HEK293 (cell line): Measurements from ENCODE around the gene CRIM1.

Experiments used
- CTCF ChIA-PET: fragments of 350-600 bp; formaldehyde crosslinking; extraction: SDS; loops from one replicate; lab custom pipeline; 2021; ENCODE audit warnings: antibody characterized with exemption; lab: Yijun Ruan, JAX
- POLR2A ChIA-PET: fragments of 300-600 bp; formaldehyde crosslinking; extraction: SDS; loops from one replicate; lab custom pipeline; 2020; ENCODE audit warnings: antibody characterized with exemption, inconsistent platforms; lab: Yijun Ruan, JAX
- H3K27ac ChIP-seq: fragments of 200-500 bp; sonication (Bioruptor generic); 2 replicates; pipeline ENCODE4 v1.5.1; 2014; ENCODE audit warnings: low read depth, low read length, control low read depth, inconsistent platforms; ENCODE audit errors: extremely low read depth
- H3K36me3 ChIP-seq, 2 experiments: fragments of 200-500 bp in 1 of 2; sonication (Bioruptor generic) in 1 of 2; 1 replicate in 1 of 2; 2 replicates in 1 of 2; pipeline ENCODE4 v1.5.1; 2014 to 2017; ENCODE audit warnings: inconsistent platforms in 2 of 2, low read length in 2 of 2; ENCODE audit not compliant: control insufficient read depth in 2 of 2, insufficient read depth in 1 of 2
- H3K4me1 ChIP-seq: fragments of 200-500 bp; sonication (Bioruptor generic); 2 replicates; pipeline ENCODE4 v1.5.1; 2014; ENCODE audit warnings: mild to moderate bottlenecking, low read length, inconsistent platforms; ENCODE audit not compliant: control insufficient read depth, insufficient read depth
- H3K4me3 ChIP-seq: 2 replicates; pipeline ENCODE4 v1.5.1; 2011; ENCODE audit warnings: low read depth, mild to moderate bottlenecking, control low read depth, low read length, moderate library complexity
- H3K9me3 ChIP-seq: fragments of 200-500 bp; sonication (Bioruptor generic); 2 replicates; pipeline ENCODE4 v1.5.1; 2014; ENCODE audit warnings: low read depth, low read length, inconsistent platforms; ENCODE audit not compliant: control insufficient read depth, insufficient read depth
- GFI1B ChIP-seq: fragments of 450-650 bp; formaldehyde crosslinking; IDR thresholded peaks from 2 replicates; pipeline ENCODE4 v1.5.1; 2016; ENCODE audit warnings: missing biosample characterization, missing genetic modification characterization
- HOXA7 ChIP-seq: sonication (generic); formaldehyde crosslinking; IDR thresholded peaks from 2 replicates; pipeline ENCODE4 v1.8.1; 2022; ENCODE audit warnings: missing genetic modification reagents, borderline replicate concordance
- IKZF3 ChIP-seq: fragments of 450-650 bp; IDR thresholded peaks from 2 replicates; pipeline ENCODE4 v1.5.0; 2018; ENCODE audit warnings: missing biosample characterization, mild to moderate bottlenecking, missing genetic modification characterization, moderate library complexity
- ZBTB17 ChIP-seq: fragments of 450-650 bp; formaldehyde crosslinking; IDR thresholded peaks from 2 replicates; pipeline ENCODE4 v1.5.1; 2016; ENCODE audit warnings: missing biosample characterization, missing genetic modification characterization
- ZFP3 ChIP-seq: fragments of 450-650 bp; formaldehyde crosslinking; IDR thresholded peaks from 2 replicates; pipeline ENCODE4 v1.5.1; 2016; ENCODE audit warnings: low read depth, missing biosample characterization, missing genetic modification characterization
- ZNF132 ChIP-seq: fragments of 450-650 bp; formaldehyde crosslinking; IDR thresholded peaks from 2 replicates; pipeline ENCODE4 v1.5.1; 2017; ENCODE audit warnings: missing biosample characterization, missing genetic modification characterization, borderline replicate concordance
- ZNF324 ChIP-seq: fragments of 450-650 bp; formaldehyde crosslinking; IDR thresholded peaks from 2 replicates; pipeline ENCODE4 v1.5.1; 2016; ENCODE audit warnings: missing biosample characterization, missing genetic modification characterization
- ZNF335 ChIP-seq: fragments of 450-650 bp; formaldehyde crosslinking; conservative IDR thresholded peaks from 2 replicates; pipeline ENCODE4 v1.5.1; 2016; ENCODE audit warnings: missing biosample characterization, missing genetic modification characterization
- ZNF350 ChIP-seq: fragments of 450-650 bp; formaldehyde crosslinking; IDR thresholded peaks from 2 replicates; pipeline ENCODE4 v1.5.0; 2017; ENCODE audit warnings: missing biosample characterization, mild to moderate bottlenecking, missing genetic modification characterization
- ZNF48 ChIP-seq: fragments of 450-650 bp; formaldehyde crosslinking; IDR thresholded peaks from 2 replicates; pipeline ENCODE4 v1.5.1; 2016; ENCODE audit warnings: missing biosample characterization, missing genetic modification characterization
- ZNF777 ChIP-seq: fragments of 450-650 bp; formaldehyde crosslinking; IDR thresholded peaks from 2 replicates; pipeline ENCODE4 v1.5.1; 2017; ENCODE audit warnings: missing biosample characterization, missing genetic modification characterization, borderline replicate concordance
- ZNF792 ChIP-seq: fragments of 450-650 bp; formaldehyde crosslinking; IDR thresholded peaks from 2 replicates; pipeline ENCODE4 v1.5.1; 2016; ENCODE audit warnings: missing biosample characterization, missing genetic modification characterization
- ZSCAN16 ChIP-seq: fragments of 450-650 bp; formaldehyde crosslinking; IDR thresholded peaks from 2 replicates; pipeline ENCODE4 v1.5.1; 2016; ENCODE audit warnings: missing biosample characterization, missing genetic modification characterization
- TF ChIP-seq, protein P1 (sequence below): fragments of 450-650 bp; formaldehyde crosslinking; IDR thresholded peaks from 2 replicates; pipeline ENCODE4 v1.5.1; 2016; ENCODE audit warnings: missing biosample characterization, missing genetic modification characterization
- TF ChIP-seq, protein P2 (sequence below): IDR thresholded peaks from 2 replicates; pipeline ENCODE4 v1.6.1; 2011; ENCODE audit warnings: mild to moderate bottlenecking, low read depth, low read length, borderline replicate concordance
- TF ChIP-seq, protein P3 (sequence below): fragments of 450-650 bp; formaldehyde crosslinking; IDR thresholded peaks from 2 replicates; pipeline ENCODE4 v1.5.1; 2016; ENCODE audit warnings: missing biosample characterization, missing genetic modification characterization
- TF ChIP-seq, protein P4 (sequence below): fragments of 450-650 bp; formaldehyde crosslinking; IDR thresholded peaks from 2 replicates; pipeline ENCODE4 v1.5.1; 2016; ENCODE audit warnings: missing biosample characterization, missing genetic modification characterization, borderline replicate concordance

The CRIM1 gene

DNA sequence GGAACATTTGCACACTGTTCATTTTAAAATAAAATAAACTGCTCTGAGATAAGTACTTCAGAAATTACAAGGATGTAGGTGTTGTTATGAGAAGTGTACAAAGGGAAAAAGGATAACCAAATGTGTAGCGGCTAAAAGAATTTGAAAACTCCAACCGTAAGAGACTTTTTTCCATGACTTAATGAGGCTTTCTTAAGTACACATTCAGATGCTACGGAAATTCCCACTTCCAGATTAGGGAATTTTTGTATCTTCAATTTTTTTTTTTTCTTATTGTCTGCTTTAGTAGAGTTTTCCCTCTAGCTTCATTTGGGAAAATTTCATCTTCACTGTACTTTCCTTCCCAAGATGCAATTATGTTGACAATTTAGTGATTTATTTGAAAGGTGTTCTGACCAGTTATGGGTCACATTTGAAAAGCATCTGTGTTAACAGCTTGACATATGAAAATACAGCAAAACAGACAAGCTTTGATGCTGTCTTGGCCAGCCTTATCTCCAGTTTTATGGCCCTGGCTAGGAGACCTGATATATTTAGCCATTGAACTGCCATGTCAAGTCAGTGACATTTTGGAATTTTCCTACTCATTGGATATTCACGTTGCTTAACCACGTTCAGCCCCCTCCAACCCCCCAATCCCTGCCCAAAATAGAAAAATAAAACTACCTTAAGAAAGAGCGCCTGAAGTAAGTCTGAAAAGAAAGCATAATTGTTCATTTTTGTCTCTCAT lies 136.8 kb downstream of the CRIM1 start:
- no peak overlapping the region for H3K4me3 ChIP-seq
- TF ChIP-seq, protein P1, sequence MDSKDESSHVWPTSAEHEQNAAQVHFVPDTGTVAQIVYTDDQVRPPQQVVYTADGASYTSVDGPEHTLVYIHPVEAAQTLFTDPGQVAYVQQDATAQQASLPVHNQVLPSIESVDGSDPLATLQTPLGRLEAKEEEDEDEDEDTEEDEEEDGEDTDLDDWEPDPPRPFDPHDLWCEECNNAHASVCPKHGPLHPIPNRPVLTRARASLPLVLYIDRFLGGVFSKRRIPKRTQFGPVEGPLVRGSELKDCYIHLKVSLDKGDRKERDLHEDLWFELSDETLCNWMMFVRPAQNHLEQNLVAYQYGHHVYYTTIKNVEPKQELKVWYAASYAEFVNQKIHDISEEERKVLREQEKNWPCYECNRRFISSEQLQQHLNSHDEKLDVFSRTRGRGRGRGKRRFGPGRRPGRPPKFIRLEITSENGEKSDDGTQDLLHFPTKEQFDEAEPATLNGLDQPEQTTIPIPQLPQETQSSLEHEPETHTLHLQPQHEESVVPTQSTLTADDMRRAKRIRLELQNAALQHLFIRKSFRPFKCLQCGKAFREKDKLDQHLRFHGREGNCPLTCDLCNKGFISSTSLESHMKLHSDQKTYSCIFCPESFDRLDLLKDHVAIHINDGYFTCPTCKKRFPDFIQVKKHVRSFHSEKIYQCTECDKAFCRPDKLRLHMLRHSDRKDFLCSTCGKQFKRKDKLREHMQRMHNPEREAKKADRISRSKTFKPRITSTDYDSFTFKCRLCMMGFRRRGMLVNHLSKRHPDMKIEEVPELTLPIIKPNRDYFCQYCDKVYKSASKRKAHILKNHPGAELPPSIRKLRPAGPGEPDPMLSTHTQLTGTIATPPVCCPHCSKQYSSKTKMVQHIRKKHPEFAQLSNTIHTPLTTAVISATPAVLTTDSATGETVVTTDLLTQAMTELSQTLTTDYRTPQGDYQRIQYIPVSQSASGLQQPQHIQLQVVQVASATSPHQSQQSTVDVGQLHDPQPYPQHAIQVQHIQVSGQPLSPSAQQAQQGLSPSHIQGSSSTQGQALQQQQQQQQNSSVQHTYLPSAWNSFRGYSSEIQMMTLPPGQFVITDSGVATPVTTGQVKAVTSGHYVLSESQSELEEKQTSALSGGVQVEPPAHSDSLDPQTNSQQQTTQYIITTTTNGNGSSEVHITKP (tag by site-specific recombination), result no peak
- no peak for TF ChIP-seq ZBTB17 (tag by site-specific recombination)
- TF ChIP-seq ZFP3, result no peak
- H3K36me3 ChIP-seq, result no peaks in the 10 kb centered on the region
- no peak overlapping the region for H3K27ac ChIP-seq
- CTCF ChIA-PET, result interaction anchor here (0.6 to 2.2 kb wide), 7 partner anchors 8 to 464 kb away, joined by 3 to 9 read pairs (median 3); no protein-coding TSS in a partner anchor
- no peaks in the 10 kb centered on the region for H3K4me1 ChIP-seq
- no peaks in the 10 kb centered on the region for H3K9me3 ChIP-seq
- POLR2A ChIA-PET, result interaction anchor here (1.0 kb wide), 1 partner anchor 137 kb away, joined by 4 read pairs; the partner anchor contains the start of gene CRIM1

DNA sequence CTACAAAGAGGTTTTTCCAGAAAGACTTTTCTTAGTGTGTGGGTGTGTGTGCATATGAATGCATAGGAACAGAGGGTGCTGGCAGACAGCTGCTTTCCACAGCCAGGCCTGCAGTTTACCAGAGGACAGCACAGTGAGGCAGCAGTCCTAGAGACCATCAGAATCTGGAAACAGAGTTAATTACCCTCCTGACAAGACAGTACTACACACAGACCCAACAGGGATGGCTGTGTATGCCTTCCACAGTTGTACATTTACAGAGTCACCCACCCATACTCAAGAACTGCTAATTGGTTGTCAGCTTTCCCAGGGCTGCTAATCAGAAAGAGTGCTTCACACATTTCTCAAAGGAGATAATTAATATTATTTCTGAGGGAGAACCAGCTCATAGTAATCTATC lies 137.7 kb downstream of the CRIM1 start:
- TF ChIP-seq HOXA7 (CRISPR knock-in tag) (no peak), IKZF3 (tag by site-specific recombination) (no peak), ZNF132 (no peak), ZNF335 (no peak), ZNF350 (no peak), ZNF324 (tag by site-specific recombination) (no peak), GFI1B (tag by site-specific recombination) (no peak), ZNF777 (no peak), ZNF48 (tag by site-specific recombination) (no peak), ZNF792 (tag by site-specific recombination) (no peak), ZSCAN16 (no peak)
- TF ChIP-seq, protein P2, sequence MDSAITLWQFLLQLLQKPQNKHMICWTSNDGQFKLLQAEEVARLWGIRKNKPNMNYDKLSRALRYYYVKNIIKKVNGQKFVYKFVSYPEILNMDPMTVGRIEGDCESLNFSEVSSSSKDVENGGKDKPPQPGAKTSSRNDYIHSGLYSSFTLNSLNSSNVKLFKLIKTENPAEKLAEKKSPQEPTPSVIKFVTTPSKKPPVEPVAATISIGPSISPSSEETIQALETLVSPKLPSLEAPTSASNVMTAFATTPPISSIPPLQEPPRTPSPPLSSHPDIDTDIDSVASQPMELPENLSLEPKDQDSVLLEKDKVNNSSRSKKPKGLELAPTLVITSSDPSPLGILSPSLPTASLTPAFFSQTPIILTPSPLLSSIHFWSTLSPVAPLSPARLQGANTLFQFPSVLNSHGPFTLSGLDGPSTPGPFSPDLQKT, result no peak
- TF ChIP-seq, protein P3, sequence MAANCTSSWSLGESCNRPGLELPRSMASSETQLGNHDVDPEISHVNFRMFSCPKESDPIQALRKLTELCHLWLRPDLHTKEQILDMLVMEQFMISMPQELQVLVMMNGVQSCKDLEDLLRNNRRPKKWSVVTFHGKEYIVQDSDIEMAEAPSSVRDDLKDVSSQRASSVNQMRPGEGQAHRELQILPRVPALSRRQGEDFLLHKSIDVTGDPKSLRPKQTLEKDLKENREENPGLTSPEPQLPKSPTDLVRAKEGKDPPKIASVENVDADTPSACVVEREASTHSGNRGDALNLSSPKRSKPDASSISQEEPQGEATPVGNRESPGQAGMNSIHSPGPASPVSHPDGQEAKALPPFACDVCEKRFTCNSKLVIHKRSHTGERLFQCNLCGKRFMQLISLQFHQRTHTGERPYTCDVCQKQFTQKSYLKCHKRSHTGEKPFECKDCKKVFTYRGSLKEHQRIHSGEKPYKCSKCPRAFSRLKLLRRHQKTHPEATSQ (tag by site-specific recombination), result no peak
- TF ChIP-seq, protein P4, sequence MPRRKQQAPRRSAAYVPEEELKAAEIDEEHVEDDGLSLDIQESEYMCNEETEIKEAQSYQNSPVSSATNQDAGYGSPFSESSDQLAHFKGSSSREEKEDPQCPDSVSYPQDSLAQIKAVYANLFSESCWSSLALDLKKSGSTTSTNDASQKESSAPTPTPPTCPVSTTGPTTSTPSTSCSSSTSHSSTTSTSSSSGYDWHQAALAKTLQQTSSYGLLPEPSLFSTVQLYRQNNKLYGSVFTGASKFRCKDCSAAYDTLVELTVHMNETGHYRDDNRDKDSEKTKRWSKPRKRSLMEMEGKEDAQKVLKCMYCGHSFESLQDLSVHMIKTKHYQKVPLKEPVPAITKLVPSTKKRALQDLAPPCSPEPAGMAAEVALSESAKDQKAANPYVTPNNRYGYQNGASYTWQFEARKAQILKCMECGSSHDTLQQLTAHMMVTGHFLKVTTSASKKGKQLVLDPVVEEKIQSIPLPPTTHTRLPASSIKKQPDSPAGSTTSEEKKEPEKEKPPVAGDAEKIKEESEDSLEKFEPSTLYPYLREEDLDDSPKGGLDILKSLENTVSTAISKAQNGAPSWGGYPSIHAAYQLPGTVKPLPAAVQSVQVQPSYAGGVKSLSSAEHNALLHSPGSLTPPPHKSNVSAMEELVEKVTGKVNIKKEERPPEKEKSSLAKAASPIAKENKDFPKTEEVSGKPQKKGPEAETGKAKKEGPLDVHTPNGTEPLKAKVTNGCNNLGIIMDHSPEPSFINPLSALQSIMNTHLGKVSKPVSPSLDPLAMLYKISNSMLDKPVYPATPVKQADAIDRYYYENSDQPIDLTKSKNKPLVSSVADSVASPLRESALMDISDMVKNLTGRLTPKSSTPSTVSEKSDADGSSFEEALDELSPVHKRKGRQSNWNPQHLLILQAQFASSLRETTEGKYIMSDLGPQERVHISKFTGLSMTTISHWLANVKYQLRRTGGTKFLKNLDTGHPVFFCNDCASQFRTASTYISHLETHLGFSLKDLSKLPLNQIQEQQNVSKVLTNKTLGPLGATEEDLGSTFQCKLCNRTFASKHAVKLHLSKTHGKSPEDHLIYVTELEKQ, result no peak
- no peaks in the 10 kb centered on the region for H3K36me3 ChIP-seq
- H3K27ac ChIP-seq, result no peak overlapping the region
- ChIA-PET POLR2A (no interaction called here), CTCF (interaction anchor here (0.6 to 2.2 kb wide), 5 partner anchors 14 to 184 kb away, joined by 3 to 9 read pairs (median 4); no protein-coding TSS in a partner anchor)
- no peaks in the 10 kb centered on the region for H3K9me3 ChIP-seq
- H3K4me3 ChIP-seq, result no peak overlapping the region
- no peaks in the 10 kb centered on the region for H3K4me1 ChIP-seq
